ENCODE measurements around the gene MIER2. TPM values are rescaled to one million over a fixed set of nuclear protein-coding genes. Genes with fewer than 3 reads are reported as not detected.

Gene MIER2
- total and polyA plus RNA-seq, 7 donors: 6.6 to 31.9 (median 12.3) TPM

- Histone ChIP-seq H3K9me3 (no peaks in the 10 kb centered on the region), H3K4me3 (no peak overlapping the region), H3K36me3 (peaks cover 19 to 52% (median 39%) of the 10 kb centered on the region in 4 donors), H3K27ac (no peak overlapping the region), H3K4me1 (no peaks in the 10 kb centered on the region), H3K27me3 (no peaks in the 10 kb centered on the region)
- no peak for DNase-seq
- TF ChIP-seq POLR2A (IDR thresholded peaks at IDR 0.05) (no peak), EP300 (IDR thresholded peaks at IDR 0.05) (no peak), POLR2AphosphoS5 (IDR thresholded peaks at IDR 0.05) (no peak), CTCF (IDR thresholded peaks at IDR 0.05) (no peak)
- 95% methylated on average over 50 of the region's 50 CpGs for WGBS, 2 donors
- intact Hi-C loops (cut with DNase I): no loop called here
Measured at GRCh38 chr19:306151-306900, 38.3 kb downstream of the MIER2 start.

GRCh38 chr19:305240-306150 is 39.1 kb downstream of the MIER2 start:
- peaks cover 19 to 45% (median 34%) of the 10 kb centered on the region in 4 donors for H3K36me3 ChIP-seq
- WGBS, 2 donors: 94 to 95% methylated on average over 43 of the region's 43 CpGs
- intact Hi-C loops (cut with DNase I): no loop called here
- TF ChIP-seq POLR2AphosphoS5 (IDR thresholded peaks at IDR 0.05) (no peak), POLR2A (IDR thresholded peaks at IDR 0.05) (no peak), EP300 (IDR thresholded peaks at IDR 0.05) (no peak), CTCF (IDR thresholded peaks at IDR 0.05) (no peak)
- H3K27ac ChIP-seq: no peak overlapping the region
- DNase-seq: no peak
- no peaks in the 10 kb centered on the region for H3K9me3 ChIP-seq
- H3K27me3 ChIP-seq: no peaks in the 10 kb centered on the region
- no peak overlapping the region for H3K4me3 ChIP-seq
- no peaks in the 10 kb centered on the region for H3K4me1 ChIP-seq

- peak; percentile 81 for DNase-seq
- 70 to 82% methylated on average over 22 of the region's 22 CpGs for WGBS, 2 donors
- intact Hi-C loops (cut with DNase I): no loop called here
- Histone ChIP-seq H3K9me3 (no peaks in the 10 kb centered on the region), H3K27ac (peak overlapping the region in 2 of 4 donors; percentile 32 to 58), H3K27me3 (peaks cover 23 to 35% (median 31%) of the 10 kb centered on the region in 3 donors), H3K4me3 (no peak overlapping the region), H3K36me3 (no peaks in the 10 kb centered on the region), H3K4me1 (peaks cover 0 to 27% (median 21%) of the 10 kb centered on the region in 4 donors)
- TF ChIP-seq POLR2A (IDR thresholded peaks at IDR 0.05): no peak
- no peak for TF ChIP-seq EP300 (IDR thresholded peaks at IDR 0.05)
- no peak for TF ChIP-seq CTCF (IDR thresholded peaks at IDR 0.05)
- no peak for TF ChIP-seq POLR2AphosphoS5 (IDR thresholded peaks at IDR 0.05)
Measured at GRCh38 chr19:296476-297225, 47.9 kb downstream of the MIER2 start.

- no peak for DNase-seq
- Histone ChIP-seq H3K4me3 (no peak overlapping the region), H3K27me3 (peaks cover 24 to 42% (median 38%) of the 10 kb centered on the region in 3 donors), H3K4me1 (peaks cover 0 to 32% (median 27%) of the 10 kb centered on the region in 4 donors), H3K9me3 (no peaks in the 10 kb centered on the region), H3K36me3 (no peaks in the 10 kb centered on the region), H3K27ac (peak overlapping the region in 3 of 4 donors; percentile 10 to 58 (median 32))
- WGBS, 2 donors: 59 to 70% methylated on average over 13 of the region's 13 CpGs
- intact Hi-C loops (cut with DNase I): no loop called here
- TF ChIP-seq POLR2A (IDR thresholded peaks at IDR 0.05) (no peak), CTCF (IDR thresholded peaks at IDR 0.05) (no peak), POLR2AphosphoS5 (IDR thresholded peaks at IDR 0.05) (no peak), EP300 (IDR thresholded peaks at IDR 0.05) (no peak)
Measured at GRCh38 chr19:295687-296370, 48.8 kb downstream of the MIER2 start.

All from sigmoid colon (tissue), 7 donors.